NOMO-1 treated with DMSO at 0.1 percent for 48 hours (cell line): Measurements from ENCODE around the gene HES1.
A peak's percentile ranks its signal among the peaks of the same experiment; 100 is the strongest.

Source experiments
- DNase-seq: peaks from one replicate; lab custom pipeline; 2025; ENCODE audit not compliant: unreplicated experiment; lab: John Stamatoyannopoulos, UW

HES1 gene

DNA sequence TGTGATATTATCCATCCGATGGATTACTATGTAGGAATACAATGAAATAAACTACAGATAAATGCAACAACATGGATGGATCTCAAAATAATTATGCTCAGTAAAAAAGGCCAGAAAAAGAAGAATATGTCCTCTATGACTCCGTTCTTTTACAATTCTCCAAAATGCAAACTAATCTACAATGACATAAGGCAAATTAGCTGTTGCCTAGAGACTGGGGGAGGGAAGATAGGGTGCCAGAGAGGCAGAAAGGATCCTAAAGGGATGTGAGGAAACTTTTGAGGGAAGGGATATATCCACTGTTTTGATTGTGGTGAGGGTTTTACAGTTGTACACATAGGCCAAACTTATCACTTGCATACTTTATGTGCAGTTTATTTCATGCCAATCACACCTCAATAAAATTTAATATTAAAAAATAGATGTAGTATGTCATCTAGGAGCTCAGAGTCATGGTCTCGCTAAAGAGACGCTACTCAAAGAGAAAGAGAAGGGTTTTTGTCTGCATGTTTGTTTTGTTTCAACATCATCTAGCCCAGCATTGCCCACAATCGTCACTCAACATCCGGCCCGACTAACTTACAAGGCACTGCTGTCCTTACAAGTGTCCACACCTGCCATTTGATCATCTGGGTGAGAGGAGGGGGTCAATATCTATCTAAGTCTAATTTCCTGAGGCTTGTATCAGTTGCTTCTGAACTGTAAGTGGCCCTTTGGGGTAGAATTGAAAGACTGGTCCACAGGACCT is 29.5 kb downstream of the HES1 start:
- DNase-seq: peak; percentile 59

DNA sequence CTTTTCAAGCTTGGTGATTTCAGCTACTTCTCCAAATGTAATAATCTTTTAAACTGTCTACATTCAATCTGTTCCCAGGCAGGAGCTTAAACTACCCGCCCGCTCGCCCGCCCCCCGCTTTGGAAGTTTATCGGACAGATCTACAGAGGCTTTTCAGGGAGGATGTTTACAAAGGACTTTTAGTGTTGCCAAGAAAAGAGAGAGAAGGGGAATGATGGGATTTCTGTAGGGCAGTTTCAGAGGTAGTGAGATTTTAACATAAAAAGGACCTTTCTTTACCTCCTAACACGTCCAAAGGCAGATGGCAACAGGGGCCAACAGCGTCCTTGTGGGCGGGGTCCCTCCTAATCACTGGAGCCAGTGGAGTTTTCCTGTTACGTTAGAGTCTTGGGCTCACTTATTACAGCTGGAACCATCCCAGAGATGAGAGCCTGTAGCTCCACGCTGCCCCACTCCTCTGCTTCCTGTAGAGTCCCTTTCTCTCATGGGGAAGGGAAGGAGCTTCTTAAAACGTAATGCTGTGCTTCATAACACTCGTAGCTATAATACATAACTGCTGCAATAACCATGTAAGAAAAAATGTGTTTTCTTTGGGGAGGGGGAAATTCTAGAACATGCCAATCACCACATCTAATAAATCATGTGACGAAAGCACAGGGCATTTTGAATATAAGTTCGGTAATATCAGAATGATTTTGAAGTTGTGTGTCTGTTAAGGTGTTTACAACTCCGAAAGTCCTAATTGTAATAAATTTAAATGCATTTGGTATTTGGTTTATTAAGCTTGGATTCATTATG is 30.9 kb downstream of the HES1 start:
- DNase-seq: no peak

DNA sequence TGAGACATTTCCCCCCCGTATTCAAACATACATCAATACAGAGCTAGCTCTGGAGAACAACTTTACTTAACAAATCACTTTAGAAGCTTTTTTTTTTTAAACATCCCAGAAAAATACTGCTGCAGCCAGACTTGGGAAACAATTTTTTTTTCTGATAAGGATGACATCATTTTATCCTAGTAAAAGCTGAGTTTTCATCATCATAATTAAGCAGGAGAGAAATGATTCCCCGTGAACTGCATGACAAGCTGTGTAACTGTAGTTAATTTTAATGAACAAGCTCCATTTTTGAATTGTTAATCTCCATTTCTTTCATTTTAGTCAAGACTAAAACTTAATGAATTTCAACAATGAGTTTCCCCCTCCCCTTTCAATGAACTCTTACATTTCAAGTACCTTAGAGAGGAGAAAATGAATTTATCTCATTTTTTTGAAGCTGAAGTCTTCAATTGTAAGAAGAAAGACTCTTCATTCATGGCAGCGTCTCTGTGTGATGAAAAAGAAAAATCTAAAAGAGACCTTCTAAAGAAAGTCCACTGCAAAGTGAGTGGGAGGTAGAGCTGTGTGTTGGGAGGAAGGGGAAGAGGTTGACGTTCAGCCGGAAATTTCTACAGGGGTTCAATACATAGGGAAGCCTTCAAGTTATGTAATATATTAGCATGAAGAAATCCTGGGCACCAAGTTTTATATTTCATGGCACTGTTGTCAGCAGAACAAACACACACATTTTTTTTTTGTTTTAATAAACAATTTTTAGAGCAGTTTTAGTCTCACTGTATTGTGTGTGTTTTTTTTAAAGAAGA is 31.7 kb downstream of the HES1 start:
- peak; percentile 31 for DNase-seq

DNA sequence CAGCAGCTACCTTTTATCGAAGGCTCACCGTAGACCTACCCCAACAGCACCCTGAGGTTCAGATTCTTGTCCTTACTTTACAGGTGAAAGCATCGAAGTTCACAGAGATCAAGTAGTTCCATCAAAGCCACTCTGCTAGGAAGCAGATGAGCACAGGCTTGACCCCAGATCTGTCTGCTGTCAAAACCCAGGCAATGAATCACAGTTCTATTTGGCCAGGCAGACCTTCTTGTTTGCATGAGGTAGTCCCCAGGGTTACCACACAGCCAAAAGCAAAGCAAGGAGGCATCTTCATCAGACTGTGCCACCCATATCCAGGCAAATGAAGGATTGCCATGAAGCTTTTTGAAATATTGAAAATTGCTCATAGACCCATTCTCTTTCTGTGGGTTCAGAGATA is 33.0 kb downstream of the HES1 start:
- DNase-seq: no peak

DNA sequence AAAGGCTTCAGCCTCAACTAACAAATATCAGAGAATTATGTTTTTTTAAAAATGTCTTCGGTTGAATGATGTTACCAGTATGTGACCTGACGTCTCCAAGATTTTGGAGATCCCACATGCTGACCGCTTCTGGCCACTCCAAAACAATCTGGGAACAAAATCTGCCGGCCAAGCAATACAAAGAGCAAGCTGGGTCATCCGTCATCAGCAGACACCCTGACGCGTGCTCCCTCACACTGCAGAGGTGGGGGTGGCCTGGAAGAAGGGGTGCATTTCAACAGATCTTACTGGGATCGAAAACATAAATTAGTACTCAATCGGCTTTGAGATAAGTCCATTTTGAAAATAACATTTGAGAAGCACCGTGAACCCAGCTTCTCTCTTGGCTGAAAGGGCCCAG is 33.6 kb downstream of the HES1 start:
- DNase-seq: no peak

DNA sequence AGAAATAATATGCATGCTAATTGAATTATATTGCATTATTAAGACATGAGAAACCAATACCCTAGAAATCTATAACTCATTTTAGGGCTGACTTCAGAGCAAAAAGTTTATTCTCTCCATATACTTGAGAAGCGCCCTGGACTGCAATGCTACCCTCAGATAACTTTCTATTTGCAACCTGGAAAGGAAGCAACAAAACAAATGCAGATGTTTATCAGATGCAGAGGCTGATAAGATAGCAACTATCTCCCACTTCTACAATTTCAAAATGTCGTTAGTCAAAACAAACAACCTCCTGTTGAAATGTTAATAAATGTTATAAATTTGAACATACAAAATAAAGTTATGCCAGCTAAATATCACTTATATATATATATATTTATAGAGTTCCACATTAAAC is 34.8 kb downstream of the HES1 start:
- DNase-seq: no peak

DNA sequence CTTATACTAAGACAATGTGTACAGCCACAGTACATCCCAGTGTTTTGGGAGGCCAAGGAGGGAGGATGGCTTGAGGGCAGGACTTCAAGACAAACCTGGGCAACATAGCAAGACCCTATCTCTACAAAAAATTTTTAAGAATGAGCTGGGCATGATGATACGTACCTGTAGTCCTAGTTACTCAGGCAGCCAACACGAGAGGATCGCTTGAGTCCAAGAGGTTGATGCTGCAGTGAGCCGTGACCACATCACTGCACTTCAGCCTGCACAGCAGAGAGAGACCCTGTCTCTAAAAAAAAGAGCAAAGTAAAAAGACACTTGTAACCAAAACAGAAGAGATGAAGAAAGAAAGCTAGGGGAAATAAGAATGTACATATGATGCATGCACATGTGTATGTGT is 38.5 kb downstream of the HES1 start:
- no peak for DNase-seq

DNA sequence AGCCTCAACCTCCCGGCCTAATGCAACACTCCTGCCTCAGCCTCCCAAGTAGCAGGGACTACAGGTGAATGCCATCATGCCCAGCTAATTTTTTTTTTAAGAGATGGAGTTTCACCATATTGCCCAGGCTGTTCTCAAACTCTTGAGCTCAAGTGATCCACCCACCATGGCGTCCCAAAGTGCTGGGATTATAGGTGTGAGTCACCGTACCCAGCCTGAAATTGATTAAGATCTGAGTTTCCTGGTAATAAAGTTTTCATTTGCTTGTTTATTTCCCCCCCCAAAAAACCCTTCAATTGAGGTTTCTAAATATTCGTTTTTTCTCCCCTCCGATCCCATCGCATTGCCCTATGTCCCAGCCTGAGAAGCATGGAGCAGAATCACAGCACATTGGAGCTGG is 39.0 kb downstream of the HES1 start:
- no peak for DNase-seq

DNA sequence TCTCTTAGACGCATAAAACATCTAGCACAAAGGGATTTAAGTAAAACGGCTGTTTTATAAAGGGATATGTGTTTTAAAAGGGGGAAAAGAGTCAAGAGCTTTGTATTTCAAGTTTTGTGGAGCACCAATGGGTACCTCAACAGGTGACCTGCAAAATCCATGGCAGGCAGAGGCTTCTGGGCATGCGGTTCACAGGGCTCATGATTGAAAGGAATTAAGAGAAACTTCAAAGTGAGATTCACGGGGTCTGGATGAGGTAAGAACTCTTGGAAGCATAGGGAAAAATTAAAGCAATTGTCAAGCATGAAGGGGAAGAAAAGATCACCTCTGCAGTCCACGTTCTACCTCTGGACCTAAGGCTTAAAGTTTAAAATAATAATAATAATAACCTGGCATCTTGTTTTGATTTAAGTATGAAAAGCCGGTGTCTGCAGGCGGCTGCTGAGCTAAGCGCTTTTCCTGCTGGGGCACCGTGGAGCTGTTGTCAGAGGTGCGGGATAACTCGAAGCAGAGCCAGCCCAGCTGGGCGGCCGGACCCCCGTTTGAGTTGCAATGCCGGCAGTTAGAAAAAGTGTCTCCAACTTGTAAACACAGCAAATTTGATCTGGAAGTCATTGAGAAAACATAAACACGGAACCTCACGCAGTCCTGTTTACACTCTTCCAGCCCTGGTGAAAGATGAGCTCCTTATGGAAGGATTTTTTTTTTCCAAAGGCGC is 40.5 kb downstream of the HES1 start:
- no peak for DNase-seq

DNA sequence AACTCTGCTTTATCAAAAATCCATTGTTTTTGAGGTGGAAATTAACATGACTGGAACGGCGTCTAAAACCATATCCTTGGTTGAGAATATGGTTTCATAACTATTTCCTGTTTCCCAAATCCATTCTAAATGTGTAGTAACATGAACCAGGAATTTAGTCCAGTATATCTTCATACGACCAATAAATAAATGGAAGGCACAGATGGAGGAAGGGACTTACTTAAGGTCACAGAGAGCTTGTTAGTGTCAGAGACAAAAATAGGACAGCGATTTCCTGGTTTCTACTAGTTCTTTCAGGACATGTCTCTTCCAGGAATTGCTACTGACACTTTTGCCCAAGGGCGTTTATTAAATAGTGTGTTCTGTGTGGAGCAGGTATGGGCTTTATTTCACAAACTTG is 41.2 kb downstream of the HES1 start:
- no peak for DNase-seq

DNA sequence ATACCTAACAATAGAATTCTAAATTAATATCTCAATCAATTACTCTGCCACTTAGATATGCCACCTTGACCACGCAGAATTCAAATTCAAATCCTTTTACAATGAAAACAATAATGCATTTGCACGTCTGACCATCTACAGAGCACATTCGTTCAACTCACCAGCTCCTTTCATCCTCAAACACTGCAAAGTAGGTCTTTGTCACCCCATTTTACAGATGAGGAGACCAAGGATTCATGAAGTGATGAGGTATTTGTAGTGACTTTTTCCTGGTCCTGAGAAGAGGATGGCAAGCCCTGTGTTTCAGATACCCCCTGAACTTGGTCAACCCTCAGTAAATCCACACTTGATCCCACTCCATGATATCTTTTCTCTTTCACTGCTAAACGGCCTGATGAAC is 42.2 kb downstream of the HES1 start:
- DNase-seq: no peak

DNA sequence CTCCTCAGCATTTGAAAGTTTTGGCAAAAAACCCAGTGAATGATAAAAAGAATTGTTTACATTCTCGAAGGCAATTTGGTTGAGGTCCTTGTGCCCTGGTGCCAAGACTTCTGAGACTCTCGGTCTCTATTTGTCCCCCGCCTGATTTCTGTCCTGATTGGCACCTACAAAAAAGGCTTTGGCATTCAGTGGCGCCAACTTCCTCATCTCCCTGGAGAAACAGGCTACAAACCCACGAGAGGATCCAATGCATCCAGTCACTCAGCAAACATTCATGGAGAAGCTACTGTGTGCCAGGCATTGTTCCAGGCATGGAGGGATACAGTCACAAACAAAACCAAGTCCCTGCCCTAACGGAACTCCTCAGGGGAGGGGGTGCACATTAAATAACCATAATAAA is 42.7 kb downstream of the HES1 start:
- DNase-seq: no peak

DNA sequence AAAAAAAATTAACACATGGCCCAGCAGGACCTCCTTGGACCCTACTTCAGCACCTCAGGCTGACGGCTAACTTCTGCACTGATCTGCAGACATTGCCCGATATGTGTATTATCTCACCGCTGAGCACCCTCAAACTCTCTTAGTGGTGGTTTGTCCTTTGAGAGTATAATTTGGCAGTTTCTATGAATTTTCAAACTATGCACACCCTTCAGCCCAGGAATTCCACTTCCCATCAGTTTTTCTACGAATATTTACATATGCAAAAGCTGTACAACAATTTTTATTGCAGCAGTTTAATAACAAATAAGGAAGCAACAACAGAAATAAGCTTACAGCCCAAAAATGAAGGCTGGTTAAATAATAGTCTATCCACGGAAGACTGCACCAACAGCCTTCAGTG is 44.6 kb downstream of the HES1 start:
- DNase-seq: no peak

DNA sequence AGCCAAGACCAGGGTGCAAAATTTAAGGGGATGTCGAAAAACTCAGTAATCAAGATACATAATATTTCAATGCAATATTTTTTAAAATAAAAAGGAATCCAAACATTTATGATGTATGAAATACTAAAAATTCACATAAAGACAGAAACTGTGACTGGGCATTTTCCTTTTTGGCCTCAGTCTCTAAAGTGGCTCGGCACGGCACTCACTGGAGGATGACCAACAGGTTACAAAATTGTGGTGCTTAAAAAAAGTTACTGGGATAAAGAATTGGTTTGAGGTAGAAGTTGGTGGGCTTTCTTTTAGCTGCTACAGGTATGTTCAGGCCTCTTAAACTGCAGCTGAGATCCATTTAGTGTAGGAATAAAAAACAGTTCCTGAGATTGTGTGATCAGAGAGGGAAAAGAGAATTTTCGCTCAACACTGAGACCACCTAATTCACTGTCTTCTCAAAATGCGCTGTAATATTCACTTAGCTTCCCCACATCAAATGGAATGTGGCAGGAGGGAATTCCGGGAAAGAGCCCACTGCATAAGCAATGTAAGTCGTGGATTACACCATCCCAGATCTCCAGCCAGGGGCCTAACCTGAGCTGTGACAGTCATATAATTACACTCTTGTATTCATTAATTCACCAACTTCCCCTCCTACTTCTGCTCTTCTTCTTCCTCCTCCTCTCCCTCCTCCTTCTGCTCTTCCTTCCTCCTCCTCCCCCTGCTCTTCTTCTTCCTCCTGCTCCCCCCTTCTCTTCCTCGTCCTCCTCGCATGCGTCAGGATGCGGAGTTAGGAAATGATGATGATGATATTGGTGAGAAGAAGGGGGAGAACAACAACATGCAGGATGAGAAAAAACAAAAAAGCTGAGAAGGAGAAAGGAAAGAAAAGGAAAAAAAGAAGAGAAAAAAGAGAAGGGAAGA is 45.9 kb downstream of the HES1 start:
- DNase-seq: peak; percentile 15

DNA sequence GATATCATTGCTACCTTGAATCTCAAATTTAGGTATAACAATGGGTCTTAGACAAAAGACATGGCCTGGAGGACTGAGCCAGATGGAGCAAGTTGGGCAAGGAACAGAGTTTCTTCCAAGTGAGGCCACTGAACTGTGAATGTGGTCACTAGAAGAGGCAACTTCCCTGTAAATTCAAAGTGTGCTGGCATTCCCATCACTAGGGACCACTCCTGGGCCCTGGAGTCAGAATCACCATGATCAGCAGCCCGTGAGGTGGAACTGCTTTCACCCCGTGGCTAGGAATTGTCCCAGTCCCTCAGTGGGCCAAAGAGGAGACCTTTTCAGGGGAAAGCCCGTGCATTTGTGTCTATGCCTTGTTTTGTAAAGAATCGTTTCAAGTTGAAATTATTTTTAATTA is 47.3 kb downstream of the HES1 start:
- DNase-seq: no peak

DNA sequence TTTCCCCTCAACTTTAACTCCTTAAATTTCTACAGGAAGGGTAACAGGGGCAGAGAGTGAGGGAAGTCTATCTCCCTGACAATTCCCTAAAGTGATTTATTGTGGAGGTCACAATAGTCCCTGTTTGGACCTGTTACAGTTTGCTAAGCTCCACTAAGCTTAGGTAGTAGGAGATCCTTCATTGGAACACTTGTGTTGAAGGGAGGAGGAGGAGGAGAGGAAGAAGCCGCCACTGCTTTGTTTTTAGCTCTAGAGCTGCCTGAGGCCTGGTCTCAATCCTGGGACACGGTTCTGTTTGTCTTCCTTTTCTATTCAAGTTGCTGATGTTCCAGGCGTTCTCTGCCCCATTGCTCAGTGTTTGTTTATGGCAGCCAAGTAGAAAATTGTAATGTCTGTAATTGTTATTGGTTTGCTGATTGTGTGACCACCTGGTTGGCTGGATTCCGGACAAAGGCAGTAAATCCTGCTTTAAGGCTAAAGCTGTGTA is 48.4 kb downstream of the HES1 start:
- no peak for DNase-seq

DNA sequence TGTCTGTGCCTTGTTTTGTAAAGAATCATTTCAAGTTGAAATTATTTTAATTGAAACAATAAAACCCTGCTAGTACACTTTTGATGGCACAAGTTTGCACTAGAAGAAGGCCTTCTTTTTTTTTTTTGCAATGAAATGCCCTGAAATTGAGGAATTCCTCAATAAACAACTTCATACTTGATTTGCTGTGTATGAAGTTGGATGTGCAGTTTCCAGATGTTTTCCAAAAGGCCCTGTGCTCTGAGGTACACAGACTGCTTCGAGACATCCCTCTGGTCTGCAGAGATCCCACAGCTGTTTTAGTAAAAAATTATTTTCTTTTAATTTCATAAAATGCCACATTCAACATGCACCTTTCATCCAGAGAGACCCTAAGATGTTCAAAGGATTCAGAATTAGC is 48.9 kb downstream of the HES1 start:
- no peak for DNase-seq

DNA sequence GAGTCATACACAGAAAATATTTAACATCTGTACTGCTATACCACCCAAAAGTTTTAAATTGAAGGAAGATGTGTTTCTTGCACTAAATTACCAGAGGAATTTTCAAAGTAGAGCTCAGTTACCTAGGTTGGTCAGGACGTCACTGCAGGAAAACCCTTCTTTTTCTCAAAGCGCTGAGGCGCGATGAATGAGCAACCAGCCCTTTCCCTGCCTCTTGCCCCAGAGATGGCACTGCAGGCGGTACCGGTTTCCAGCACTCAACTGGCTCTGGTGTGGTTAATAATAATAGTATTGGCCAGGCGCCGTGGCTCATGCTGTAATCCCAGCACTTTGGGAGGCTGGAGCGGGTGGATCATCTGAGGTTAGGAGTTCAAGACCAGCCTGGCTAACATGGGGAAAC is 49.3 kb downstream of the HES1 start:
- DNase-seq: no peak

DNA sequence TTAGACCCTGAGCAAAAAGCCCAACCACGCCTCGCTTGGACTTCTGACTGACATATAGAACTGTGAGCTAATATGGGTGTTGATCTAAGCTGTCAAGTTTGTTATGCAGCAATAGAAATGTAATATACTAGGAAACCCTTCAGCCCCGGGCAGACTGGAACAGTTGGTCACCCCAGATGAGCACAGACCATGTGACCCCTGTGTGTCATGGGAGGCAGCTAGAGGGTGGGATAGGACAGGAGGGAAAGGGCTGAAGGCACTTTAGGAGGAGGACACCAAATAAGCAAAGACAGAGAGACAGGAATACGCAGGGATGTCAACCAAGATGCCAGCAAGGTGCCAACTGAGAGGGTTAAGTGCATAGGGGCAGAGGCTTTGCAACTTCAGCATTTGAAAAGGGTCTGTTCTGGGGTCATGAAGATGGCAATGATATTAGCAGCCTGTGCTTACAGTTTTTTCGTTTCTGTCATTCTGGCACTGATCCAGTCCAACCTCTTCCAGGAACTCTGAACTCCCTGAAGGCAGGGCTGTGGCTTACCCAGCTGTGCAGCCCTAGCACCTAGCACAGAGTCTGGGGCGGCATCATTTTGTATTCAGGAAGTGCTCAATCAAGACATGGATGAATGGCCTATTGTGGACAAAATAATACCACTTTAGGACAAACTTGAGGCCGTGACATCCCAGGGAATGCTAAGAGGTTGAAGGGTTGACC is 51.4 kb downstream of the HES1 start:
- no peak for DNase-seq
